ENCODE measurements around the gene UST.

DNA sequence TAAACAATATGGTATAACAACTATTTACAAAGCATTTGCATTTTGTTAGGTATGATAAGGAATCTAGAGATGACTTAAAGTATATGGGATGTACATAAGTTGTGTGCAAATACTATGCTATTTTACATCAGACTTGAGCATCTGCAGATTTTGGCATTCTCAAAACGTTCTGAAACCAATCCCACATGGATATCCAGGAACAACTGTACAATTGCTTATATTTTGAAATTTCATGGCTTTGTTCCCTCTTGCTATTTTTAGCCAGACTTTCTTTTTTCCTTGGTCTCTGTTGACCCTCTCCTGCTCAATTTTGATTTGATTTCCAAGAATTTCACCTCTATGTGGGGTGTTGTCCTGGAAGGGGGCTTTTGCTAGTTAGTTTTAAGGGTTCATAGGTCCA is 32.9 kb upstream of the UST start:
- TF ChIP-seq ZNF274 (IDR thresholded peaks at IDR 0.05; ENCODE audit: low read depth, low read length) (no peak), YY1 (IDR thresholded peaks at IDR 0.05; ENCODE audit: insufficient read depth, insufficient read length) (no peak), SUZ12 (IDR thresholded peaks at IDR 0.05; ENCODE audit: extremely low read depth, insufficient read depth, insufficient read length) (no peak)

All from NT2/D1 (cell line).